Activated CD4-positive, alpha-beta T cell treated with anti-CD3 and anti-CD28 coated beads, Interleukin-2, amount 50 U/mL, for 4 hours (primary cell): ENCODE results near the gene CIC.
"Not testable (repeated sequence)": the region's sequence is repeated elsewhere in the genome, so short reads cannot be mapped to it uniquely, and the experiment has no call there.

Experiments used
- DNase-seq, 2 experiments: peaks; one replicate each; pipeline ENCODE4 v3.0.0-alpha.2; 2020

The CIC gene

DNA sequence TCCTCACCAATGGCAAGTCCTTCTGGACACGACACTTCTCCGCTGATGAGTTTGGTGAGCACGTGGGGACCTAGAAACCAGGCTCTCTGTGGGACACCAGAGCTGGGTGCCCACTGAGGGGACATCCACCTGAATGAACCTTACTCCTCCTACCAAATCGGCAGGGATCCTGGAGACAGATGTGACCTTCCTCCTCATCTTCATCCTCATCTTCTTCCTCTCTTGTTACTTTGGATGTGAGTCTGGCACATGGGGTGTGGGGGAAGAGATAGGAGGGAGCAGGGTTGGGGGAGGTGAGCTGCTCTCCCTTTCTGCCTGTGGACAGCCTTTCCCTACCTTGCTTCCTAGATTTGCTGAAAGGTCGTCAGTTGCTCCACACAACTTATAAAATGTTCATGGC, 46.0 kb downstream of the CIC start:
- no peak for DNase-seq

DNA sequence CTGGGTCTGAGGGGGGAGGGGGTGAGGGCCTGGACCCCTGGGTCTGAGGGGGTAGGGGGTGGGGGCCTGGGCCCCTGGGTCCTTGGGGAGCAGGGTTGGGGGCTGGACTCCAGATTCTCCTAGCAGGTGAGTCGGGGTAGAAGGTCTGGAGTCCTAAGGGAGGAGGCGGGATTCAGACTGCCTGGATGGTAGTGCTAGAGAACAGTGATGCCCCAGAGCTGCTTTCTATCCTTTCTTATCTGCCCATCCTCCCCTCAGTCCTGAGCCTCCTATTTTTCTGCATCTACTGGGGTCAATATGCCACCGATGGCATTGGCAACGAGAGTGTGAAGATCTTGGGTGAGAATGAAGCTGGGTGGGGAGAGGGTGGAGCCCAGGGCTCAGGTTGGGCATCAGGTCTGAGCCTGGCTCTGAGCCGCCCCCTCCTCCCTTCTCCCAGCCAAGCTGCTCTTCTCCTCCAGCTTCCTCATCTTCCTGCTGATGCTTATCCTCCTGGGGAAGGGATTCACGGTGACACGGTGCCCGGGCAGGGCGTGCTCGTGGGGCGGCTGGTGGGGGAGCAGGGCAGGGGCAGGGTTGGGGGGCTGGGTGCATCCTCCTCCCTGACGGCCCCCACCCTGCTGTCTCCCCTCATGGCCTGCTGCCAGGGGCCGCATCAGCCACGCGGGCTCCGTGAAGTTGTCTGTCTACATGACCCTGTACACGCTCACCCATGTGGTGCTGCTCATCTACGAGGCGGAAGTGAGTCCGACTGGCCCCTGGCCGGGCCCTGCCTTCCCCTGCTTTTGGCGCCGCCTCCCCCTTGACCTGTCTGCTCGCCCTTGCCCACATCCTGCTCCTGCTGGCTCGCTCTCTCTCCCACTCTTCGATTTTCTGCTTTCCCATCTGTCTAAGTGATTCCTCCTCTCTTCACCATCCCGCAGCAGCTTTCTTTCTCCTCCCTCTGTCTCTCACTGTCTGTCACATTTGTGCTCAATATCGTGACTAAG, 47.5 kb downstream of the CIC start:
- no peak for DNase-seq

GRCh38 chr19:42317535-42317934, 48.5 kb downstream of the CIC start:
- no peak for DNase-seq

- no peak for DNase-seq
Measured at GRCh38 chr19:42322305-42322704, 53.3 kb downstream of the CIC start.

GRCh38 chr19:42323473-42323851, 54.4 kb downstream of the CIC start:
- no peak for DNase-seq

DNA sequence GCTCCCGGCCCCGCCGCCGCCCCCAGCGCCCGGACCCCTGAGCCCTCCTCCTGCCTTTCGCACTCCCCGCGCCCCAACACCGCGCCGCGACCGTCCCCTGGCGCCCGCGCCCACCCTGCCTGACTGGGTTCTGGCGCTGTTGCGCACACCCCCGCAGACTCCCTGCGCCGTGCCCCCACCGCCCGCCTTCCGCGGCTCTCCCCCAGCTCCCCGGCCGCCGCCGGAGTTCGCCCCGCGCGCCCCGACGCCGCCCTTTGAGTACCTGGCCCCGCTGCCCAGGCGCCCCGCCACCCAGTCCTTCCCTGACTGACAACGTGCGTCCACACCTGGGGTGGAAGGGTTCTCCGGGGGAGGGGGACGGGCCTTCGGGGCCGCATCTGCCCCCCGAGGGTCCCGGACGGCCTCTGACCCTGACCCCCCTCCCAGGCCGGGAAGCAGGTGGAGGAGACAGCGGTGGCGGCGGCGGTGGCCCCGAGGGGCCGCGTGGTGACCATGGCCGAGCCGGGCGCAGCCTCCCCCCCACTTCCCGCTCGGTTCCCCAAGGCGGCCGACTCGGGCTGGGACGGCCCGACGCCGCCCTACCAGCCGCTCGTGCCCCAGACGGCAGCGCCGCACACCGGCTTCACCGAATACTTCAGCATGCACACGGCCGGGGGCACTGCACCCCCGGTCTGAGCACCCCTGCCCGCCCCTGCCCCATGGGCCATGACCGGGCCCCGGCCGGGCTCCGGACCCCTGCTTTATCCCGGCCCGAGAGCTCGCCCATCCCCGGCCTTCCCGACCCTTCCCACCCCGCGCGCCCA, 55.0 kb downstream of the CIC start:
- no peak for DNase-seq

DNA sequence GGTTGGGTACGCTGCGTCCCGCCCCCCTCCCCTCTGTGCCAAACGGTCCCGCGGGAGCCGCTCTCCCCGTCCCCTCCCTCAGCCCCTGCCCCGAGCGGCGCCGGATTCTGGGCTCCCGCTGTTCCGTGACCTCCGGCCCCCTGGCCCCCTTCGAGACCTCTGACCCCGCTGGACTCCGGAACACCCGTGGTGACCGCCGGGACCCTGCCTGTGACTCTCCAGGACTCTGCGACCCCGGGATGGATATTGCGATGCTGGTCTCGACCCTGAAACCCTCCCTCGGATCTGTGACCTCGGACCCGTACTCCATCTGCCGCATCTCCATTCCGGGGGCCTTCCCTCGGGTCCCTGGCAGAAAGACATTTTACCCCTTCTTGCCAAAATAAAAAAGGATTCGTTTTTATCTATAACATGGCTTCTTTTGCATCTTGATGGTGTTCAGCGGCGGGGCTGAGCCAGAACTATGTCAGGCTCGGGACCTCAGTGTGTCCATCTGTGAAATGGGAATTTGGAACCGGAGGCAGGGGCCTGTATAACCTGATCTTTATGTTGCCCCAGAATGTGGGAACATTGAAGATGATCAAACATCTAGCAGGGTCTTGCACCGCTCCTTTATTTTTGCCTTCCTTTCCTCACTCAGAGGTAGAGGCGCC, 55.7 kb downstream of the CIC start:
- DNase-seq = no peak

- peak; percentile 98 to 99 for DNase-seq
Measured at GRCh38 chr19:42325308-42325895, 56.4 kb downstream of the CIC start, which contains the start of gene MEGF8. Gene MEGF8 (plus strand): TSS chr19:42325635. CDS start chr19:42326244, 609 bp downstream.

DNA sequence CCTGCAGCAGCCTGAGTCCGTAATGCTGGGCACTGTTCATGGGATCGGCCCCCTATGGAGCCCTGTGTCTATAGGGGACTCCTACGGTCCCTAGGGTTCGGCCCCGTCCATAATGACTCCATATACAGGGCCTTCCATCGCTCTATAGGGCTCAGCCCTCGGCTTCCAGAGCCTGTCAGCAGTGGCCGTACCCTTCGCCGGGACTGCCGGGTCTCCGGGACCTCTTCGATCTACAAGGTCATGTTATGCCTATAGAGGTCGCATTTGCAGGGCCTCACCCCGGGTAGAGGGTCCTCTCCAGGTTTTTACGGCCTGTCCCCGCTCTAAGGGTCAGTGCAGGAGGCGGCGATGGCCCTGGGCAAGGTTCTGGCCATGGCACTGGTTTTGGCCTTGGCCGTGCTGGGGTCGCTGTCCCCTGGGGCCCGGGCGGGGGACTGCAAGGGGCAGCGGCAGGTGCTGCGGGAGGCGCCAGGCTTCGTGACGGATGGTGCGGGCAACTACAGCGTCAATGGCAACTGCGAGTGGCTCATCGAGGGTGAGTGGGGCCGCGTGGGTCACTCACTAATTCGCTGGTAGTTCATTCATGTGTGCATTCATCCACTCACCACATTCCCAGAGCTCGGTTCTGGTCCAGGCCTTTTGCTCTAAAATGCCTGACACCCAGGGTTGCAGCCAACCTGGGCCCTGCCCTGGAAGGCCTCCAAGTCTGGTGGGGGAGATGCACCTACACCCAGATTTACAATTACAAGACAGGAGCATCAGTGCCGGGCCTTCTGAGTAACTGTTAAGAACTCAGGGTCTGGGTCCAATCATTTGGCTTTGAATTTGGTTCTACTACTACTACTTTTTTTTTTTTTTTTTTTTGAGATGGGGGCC, 57.1 kb downstream of the CIC start:
- peak in 1 of 2 experiments; percentile 13 for DNase-seq

DNA sequence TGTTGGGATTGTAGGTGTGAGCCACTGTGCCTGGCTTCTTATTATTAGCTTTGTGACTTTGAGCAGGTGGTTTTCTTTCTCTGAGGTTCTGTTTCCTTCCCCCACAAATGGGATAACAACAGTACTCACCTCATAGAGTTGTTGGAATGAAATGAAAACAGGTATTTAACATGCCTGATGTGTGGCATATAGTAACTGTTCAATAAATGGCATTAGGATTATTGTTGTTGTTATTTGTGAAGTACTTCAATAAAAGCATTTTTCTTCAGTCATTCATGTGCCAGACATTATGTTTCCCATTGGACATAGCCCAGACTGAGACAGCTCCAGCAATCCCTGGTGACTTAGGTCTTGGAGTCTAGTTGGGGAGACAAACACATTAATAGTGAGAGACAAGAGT, 57.9 kb downstream of the CIC start:
- DNase-seq = no peak

DNA sequence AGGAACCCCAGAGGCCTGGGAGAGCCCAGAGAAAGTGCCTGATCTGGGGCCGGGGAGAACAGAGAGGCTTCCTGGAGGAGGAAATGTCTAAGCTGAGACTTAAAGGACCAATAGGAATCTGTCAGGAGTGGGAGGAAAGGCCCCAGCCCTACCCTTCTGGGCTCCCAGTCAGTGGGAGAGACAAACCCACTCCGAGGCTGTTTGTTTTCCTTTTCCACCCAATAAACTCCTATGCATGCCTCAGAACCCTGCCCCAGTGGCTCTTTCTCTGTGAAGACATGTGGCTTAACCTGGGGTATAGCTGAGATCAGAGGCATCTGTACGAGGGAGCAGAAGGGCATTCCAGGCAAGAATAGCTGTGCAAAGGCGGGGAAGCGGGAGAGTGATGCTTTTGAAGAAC, 58.3 kb downstream of the CIC start:
- no peak for DNase-seq

GRCh38 chr19:42328106-42328505, 59.1 kb downstream of the CIC start:
- DNase-seq = no peak

- no peak for DNase-seq
Measured at GRCh38 chr19:42328854-42329253, 59.8 kb downstream of the CIC start.

- no peak for DNase-seq
Measured at GRCh38 chr19:42330241-42330711, 61.2 kb downstream of the CIC start.

- not testable (repeated sequence) for DNase-seq
Measured at GRCh38 chr19:42331333-42331732, 62.3 kb downstream of the CIC start.

- no peak for DNase-seq
Measured at GRCh38 chr19:42332059-42332458, 63.0 kb downstream of the CIC start.

DNA sequence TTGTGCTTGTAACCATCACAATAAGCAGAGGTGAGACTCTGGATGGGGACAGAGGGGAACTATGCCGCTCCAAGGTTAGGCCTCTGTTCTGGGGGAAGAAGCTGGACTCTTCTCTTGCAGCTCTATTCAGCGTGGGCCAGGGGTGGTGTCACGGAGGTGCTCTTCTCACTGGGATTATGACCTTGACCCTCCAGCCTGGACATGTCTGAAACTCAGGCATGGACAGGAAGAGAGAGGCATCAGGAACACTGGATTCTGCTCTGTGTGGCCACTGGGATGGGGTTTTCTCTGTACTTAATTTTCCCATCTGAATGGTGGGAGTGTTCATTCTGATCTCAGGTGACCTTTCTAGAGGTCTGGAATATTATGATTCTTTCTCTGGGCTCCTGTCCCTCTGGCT, 64.0 kb downstream of the CIC start:
- no peak for DNase-seq

- no peak for DNase-seq
Measured at GRCh38 chr19:42333975-42334696, 65.1 kb downstream of the CIC start.

DNA sequence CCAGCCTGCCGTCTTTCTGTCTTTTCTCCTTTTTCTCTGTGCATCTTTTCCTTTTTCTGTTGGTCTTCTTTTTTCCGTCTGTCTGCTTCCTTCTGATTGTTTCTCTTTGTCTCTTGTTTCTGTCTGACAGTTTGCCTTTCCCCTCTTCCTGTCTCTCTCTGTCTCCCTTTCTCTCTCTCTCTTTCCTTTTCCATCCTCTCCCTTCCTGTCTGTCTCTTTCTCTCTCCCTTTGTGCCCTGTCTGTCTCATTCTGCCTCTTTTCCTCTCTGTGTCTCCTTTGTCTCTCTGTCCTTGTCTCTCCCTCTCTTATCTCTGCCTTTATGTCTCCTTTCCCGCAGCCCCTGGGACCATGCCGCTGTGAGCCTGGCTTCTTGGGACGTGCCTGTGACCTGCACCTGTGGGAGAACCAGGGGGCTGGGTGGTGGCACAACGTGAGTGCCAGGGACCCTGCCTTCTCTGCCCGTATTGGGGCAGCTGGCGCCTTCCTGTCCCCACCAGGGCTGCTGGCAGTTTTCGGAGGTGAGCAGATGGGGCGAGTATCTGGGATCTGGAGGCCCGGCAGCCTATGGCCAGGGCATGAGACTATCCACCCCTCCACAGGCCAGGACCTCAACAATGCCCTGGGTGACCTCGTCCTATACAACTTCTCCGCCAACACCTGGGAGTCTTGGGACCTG, 65.8 kb downstream of the CIC start:
- DNase-seq = no peak

GRCh38 chr19:42335374-42335936, 66.4 kb downstream of the CIC start:
- no peak for DNase-seq
